ENCODE data around the gene CST2.

DNA sequence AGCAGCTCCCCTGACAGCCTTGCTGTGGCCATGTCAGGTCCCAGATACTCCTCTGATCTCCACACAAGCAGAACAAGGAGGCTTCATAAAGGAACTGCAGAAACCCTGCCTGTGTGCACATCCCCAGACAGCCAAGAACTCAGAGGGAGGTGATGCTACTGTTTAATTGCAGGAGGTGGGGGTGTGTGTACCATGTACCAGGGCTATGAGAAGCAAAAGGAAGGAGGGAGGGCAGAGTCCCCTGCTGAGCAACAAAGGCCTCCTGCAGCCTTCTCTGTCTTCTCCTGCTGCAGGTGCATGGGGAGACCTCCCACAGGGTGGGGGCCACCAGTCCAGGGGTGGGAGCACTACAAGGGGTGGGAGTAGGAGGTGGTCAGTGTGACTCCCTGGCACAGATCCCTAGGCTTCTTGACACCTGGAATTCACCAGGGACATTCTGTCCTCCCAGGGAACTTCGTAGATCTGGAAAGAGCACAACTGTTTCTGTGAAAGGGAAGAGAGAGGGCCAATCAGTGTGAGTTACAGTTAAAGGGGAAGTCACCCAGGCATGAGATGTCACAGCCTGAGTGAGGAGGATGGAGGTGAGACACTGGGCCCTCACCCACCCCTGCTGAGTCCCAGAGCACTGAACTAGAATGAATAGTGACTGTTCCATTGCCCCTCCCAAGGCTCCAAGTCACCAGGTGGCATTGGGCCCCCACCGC is 2.8 kb downstream of the CST2 start:
- TF ChIP-seq EZH2 (IDR thresholded peaks at IDR 0.05; ENCODE audit: borderline replicate concordance, insufficient read depth, low read length, poor library complexity, severe bottlenecking): no peak
- no peak for TF ChIP-seq CTCF (IDR thresholded peaks at IDR 0.05; ENCODE audit: poor library complexity, severe bottlenecking)
- no peak for TF ChIP-seq POLR2AphosphoS5 (IDR thresholded peaks at IDR 0.05)
- TF ChIP-seq TAF1 (IDR thresholded peaks at IDR 0.05; ENCODE audit: low read depth): no peak
- no peak for TF ChIP-seq REST (IDR thresholded peaks at IDR 0.05; ENCODE audit: borderline replicate concordance)
- no peak for TF ChIP-seq EP300 (conservative IDR thresholded peaks at IDR 0.05; ENCODE audit: poor library complexity, severe bottlenecking)
- TF ChIP-seq MXI1 (conservative IDR thresholded peaks at IDR 0.05; ENCODE audit: poor library complexity, severe bottlenecking): no peak
- no peak for TF ChIP-seq SMC3 (conservative IDR thresholded peaks at IDR 0.05; ENCODE audit: poor library complexity)
- no peak for TF ChIP-seq RAD21 (conservative IDR thresholded peaks at IDR 0.05)

Measured in neural cell (in vitro differentiated cells).